Mammary epithelial cell (primary cell): ENCODE data around the gene TNS1.

Experiments used
- EZH2 ChIP-seq: IDR thresholded peaks from 2 replicates; pipeline ENCODE4 v1.6.1; 2012; ENCODE audit warnings: low read length, inconsistent platforms, borderline replicate concordance
- TF ChIP-seq, protein P1 (sequence below), 2 donors: IDR thresholded peaks in 1 of 2; conservative IDR thresholded peaks in 1 of 2; 2 replicates each; pipeline ENCODE4 v1.5.1; 2011 to 2012; ENCODE audit warnings: inconsistent platforms in 2 of 2, low read length in 2 of 2, mild to moderate bottlenecking in 2 of 2, control low read depth in 1 of 2, low read depth in 1 of 2; ENCODE audit not compliant: insufficient read depth in 1 of 2; ENCODE audit errors: extremely low read depth in 1 of 2

DNA sequence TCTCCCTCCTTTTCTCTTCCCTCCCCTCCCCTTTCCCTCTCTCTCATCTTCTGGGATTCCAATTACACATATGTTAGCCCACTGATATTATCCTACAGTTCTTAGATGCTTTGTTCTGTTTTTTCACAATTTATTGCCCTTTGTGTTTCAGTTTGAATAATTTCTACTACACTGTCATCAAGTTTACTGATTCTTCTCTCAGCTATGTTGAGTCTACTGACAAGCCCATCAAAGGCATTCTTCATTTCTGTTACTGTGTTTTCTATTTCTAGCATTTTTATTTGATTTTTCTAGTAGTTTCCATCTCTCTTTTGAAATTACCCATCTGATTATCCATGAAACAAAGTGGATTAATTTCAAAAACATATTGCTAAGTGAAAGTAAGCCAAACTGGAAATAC is 219.6 kb downstream of the TNS1 start:
- TF ChIP-seq, protein P1, sequence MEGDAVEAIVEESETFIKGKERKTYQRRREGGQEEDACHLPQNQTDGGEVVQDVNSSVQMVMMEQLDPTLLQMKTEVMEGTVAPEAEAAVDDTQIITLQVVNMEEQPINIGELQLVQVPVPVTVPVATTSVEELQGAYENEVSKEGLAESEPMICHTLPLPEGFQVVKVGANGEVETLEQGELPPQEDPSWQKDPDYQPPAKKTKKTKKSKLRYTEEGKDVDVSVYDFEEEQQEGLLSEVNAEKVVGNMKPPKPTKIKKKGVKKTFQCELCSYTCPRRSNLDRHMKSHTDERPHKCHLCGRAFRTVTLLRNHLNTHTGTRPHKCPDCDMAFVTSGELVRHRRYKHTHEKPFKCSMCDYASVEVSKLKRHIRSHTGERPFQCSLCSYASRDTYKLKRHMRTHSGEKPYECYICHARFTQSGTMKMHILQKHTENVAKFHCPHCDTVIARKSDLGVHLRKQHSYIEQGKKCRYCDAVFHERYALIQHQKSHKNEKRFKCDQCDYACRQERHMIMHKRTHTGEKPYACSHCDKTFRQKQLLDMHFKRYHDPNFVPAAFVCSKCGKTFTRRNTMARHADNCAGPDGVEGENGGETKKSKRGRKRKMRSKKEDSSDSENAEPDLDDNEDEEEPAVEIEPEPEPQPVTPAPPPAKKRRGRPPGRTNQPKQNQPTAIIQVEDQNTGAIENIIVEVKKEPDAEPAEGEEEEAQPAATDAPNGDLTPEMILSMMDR (conservative IDR thresholded peaks at IDR 0.05 in 1 of 2, IDR thresholded peaks at IDR 0.05 in 1 of 2; ENCODE audit: extremely low read depth in 1 of 2, insufficient read depth in 1 of 2, low read depth in 1 of 2, low read length in 2 of 2), result no peak
- TF ChIP-seq EZH2, result no peak
